RWPE2 (cell line): ENCODE data around the gene SOWAHA.
"Not testable (repeated sequence)": the region's sequence is repeated elsewhere in the genome, so short reads cannot be mapped to it uniquely, and the experiment has no call there.

Experiments
- ATAC-seq: fragments of 200-7000 bp; cut with Tn5 transposase; 3 replicates; pipeline ENCODE4 v1.9.1; 2021; ENCODE audit warnings: low read depth
- DNase-seq: peaks from one replicate; pipeline ENCODE4 v3.0.0-alpha.2; 2020; ENCODE audit warnings: low spot score
- H3K27ac ChIP-seq: fragments of 450-650 bp; 2 replicates; pipeline ENCODE4 v1.5.1; 2017; ENCODE audit warnings: mild to moderate bottlenecking; ENCODE audit not compliant: poor library complexity, severe bottlenecking
- H3K27me3 ChIP-seq: fragments of 250-450 bp; sonication (Bioruptor Pico); 2 replicates; pipeline ENCODE4 v1.5.1; 2021; ENCODE audit warnings: mild to moderate bottlenecking, moderate library complexity; ENCODE audit not compliant: insufficient read depth, poor library complexity, severe bottlenecking
- H3K36me3 ChIP-seq: fragments of 250-450 bp; sonication (Bioruptor Pico); 2 replicates; pipeline ENCODE4 v1.5.1; 2020; ENCODE audit warnings: low read depth, mild to moderate bottlenecking, moderate library complexity
- H3K4me1 ChIP-seq: fragments of 250-450 bp; sonication (Bioruptor Pico); 2 replicates; pipeline ENCODE4 v1.5.1; 2021; ENCODE audit warnings: mild to moderate bottlenecking, moderate library complexity; ENCODE audit not compliant: insufficient read depth, poor library complexity, severe bottlenecking
- H3K4me3 ChIP-seq: fragments of 250-450 bp; sonication (Bioruptor Pico); 2 replicates; pipeline ENCODE4 v1.5.1; 2021; ENCODE audit warnings: mild to moderate bottlenecking, moderate library complexity; ENCODE audit not compliant: severe bottlenecking
- H3K9me3 ChIP-seq: fragments of 250-450 bp; sonication (Bioruptor Pico); 2 replicates; pipeline ENCODE4 v1.5.1; 2021; ENCODE audit warnings: mild to moderate bottlenecking, moderate library complexity; ENCODE audit not compliant: severe bottlenecking
- TF ChIP-seq, protein P1 (sequence below): fragments of 450-650 bp; IDR thresholded peaks from one replicate; pipeline ENCODE4 v1.5.1; 2017; ENCODE audit warnings: mild to moderate bottlenecking, moderate library complexity; ENCODE audit not compliant: poor library complexity, severe bottlenecking

SOWAHA gene

DNA sequence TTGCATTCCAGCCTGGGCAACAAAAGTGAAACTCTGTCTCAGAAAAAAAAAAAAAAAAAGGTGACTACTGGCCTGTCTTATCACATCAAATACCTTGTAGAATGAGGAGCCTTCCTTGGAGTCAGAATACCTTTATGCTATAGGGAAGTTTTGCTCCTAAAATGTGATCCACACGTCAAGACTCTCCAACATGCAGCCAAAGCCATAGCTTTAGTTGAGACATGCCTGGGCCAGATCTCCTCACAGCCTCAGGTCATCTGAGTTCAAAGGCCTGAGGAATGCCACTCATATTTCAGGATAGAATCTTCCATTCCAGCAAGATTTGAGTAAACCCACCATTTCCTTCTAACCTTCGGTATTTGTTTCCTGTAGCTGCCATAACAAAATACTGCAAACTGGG lies 13.7 kb upstream of the SOWAHA start:
- Histone ChIP-seq H3K27ac (peak overlapping the region; percentile 22), H3K9me3 (no peaks in the 10 kb centered on the region), H3K4me1 (peaks cover 10% of the 10 kb centered on the region), H3K4me3 (no peak overlapping the region), H3K36me3 (no peaks in the 10 kb centered on the region), H3K27me3 (no peaks in the 10 kb centered on the region)
- ATAC-seq (peak; percentile 86), DNase-seq (no peak)
- TF ChIP-seq, protein P1, sequence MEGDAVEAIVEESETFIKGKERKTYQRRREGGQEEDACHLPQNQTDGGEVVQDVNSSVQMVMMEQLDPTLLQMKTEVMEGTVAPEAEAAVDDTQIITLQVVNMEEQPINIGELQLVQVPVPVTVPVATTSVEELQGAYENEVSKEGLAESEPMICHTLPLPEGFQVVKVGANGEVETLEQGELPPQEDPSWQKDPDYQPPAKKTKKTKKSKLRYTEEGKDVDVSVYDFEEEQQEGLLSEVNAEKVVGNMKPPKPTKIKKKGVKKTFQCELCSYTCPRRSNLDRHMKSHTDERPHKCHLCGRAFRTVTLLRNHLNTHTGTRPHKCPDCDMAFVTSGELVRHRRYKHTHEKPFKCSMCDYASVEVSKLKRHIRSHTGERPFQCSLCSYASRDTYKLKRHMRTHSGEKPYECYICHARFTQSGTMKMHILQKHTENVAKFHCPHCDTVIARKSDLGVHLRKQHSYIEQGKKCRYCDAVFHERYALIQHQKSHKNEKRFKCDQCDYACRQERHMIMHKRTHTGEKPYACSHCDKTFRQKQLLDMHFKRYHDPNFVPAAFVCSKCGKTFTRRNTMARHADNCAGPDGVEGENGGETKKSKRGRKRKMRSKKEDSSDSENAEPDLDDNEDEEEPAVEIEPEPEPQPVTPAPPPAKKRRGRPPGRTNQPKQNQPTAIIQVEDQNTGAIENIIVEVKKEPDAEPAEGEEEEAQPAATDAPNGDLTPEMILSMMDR, result no peak

DNA sequence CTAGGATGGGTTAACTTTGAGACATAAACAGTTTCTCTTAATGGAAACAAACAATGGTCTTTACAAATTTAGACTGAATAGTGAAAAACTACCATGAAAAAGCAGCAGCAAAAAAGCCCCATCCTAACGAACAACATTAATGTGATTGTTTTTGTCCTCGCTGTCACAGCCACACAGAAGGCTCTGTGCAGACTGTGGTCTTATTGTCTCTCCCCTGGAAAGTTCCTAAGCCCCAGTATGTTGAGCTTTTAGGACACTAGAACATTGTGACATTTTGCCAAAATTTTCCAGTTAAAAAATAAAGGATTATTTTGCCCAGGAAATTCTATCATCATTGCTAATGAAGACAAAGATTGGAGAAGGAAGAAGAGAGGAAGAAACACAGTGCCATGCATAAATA lies 12.6 kb upstream of the SOWAHA start:
- TF ChIP-seq, protein P1, result no peak
- Histone ChIP-seq H3K9me3 (no peaks in the 10 kb centered on the region), H3K27ac (no peak overlapping the region), H3K27me3 (no peaks in the 10 kb centered on the region), H3K4me3 (no peak overlapping the region), H3K36me3 (no peaks in the 10 kb centered on the region), H3K4me1 (peaks cover 10% of the 10 kb centered on the region)
- ATAC-seq (no peak), DNase-seq (no peak)

DNA sequence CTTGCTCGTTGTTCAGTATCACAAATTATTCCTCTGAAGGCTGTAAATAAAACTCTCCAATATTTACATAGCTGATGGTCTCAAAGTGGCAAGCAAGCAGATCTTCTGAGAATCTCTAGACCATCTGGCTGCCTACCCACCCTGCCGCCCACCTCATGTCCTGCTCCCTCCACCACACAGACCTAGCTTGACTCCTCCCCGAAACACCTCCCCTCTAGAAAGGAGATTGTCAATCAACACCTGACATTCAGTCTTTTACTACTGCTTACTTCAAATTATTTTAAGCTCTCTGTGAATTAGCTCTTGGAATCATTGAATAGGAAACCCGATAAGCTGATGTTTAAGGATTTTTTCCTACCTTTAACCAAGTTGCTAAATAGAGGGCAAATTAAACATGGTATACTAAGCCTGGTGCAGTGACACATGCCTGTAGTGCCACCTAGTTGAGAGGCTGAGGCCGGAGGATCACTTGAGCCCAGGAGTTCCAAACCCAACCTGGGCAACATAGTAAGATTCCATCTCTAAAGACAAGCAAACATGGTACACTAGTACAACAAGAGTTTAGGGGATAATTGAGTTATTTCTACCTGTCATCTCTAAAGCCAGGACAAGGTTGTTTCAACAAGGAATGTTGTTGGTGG lies 10.9 kb upstream of the SOWAHA start:
- no peak overlapping the region for H3K4me3 ChIP-seq
- DNase-seq, result no peak
- H3K36me3 ChIP-seq, result no peaks in the 10 kb centered on the region
- peaks cover 10% of the 10 kb centered on the region for H3K4me1 ChIP-seq
- no peak overlapping the region for H3K27ac ChIP-seq
- no peak for ATAC-seq
- no peaks in the 10 kb centered on the region for H3K9me3 ChIP-seq
- TF ChIP-seq, protein P1, result no peak
- H3K27me3 ChIP-seq, result no peaks in the 10 kb centered on the region

DNA sequence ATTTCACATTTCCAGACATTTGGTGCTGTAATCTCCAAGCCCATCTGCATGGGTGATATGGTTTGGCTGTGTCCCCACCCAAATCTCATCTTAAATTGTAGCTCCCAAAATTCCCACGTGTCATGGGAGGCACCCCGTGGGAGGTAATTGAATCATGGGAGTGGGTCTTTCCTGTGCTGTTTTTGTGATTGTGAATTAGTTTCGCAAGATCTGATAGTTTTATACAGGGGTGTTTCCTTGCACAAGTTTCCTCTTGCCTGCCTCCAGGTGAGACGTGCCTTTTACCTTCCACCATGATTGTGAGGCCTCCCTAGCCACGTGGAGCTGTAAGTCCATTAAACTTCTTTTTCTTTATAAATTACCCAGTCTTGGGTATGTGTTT lies 10.4 kb upstream of the SOWAHA start:
- peaks cover 10% of the 10 kb centered on the region for H3K4me1 ChIP-seq
- ATAC-seq, H3K9me3 ChIP-seq, H3K27ac ChIP-seq, DNase-seq, H3K27me3 ChIP-seq, H3K4me3 ChIP-seq, H3K36me3 ChIP-seq: not testable (repeated sequence)

DNA sequence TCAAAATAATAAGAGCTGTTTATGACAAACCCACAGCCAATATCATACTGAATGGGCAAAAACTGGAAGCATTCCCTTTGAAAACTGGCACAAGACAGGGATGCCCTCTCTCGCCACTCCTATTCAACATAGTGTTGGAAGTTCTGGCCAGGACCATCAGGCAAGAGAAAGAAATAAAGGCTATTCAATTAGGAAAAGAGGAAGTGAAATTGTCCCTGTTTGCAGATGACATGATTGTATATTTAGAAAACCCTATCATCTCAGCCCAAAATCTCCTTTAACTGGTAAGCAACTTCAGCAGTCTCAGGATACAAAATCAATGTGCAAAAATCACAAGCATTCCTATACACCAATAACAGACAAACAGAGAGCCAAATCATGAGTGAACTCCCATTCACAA lies 8.9 kb upstream of the SOWAHA start:
- not testable (repeated sequence) for H3K4me1 ChIP-seq, H3K36me3 ChIP-seq, H3K4me3 ChIP-seq, H3K27ac ChIP-seq, H3K27me3 ChIP-seq, DNase-seq, ATAC-seq, H3K9me3 ChIP-seq

DNA sequence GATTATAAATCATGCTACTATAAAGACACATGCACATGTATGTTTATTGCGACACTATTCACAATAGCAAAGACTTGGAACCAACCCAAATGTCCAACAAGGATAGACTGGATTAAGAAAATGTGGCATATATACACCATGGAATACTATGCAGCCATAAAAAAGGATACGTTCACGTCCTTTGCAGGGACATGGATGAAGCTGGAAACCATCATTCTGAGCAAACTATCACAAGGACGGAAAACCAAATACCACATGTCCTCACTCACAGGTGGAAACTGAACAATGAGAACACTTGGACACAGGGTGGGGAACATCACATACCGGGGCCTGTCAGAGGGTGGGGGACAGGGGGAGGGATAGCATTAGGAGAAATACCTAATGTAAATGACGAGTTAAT lies 7.2 kb upstream of the SOWAHA start:
- not testable (repeated sequence) for ATAC-seq, H3K36me3 ChIP-seq, H3K4me1 ChIP-seq, H3K9me3 ChIP-seq, H3K4me3 ChIP-seq, H3K27me3 ChIP-seq, DNase-seq, H3K27ac ChIP-seq

DNA sequence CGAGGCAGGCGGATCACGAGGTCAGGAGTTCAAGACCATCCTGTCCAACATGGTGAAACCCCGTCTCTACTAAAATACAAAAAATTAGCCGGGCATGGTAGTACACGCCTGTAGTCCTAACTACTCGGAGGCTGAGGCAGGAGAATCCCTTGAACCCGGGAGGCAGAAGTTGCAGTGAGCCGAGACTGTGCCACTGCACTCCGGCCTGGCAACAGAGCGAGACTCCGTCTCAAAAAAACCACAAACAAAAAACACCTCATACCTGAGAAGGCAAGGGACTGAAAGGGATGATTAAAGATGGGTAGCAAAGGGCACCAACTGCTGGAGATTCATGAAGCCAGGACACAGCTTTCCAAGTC lies 6.3 kb upstream of the SOWAHA start:
- not testable (repeated sequence) for H3K4me1 ChIP-seq, H3K9me3 ChIP-seq, H3K4me3 ChIP-seq, H3K36me3 ChIP-seq, H3K27me3 ChIP-seq, ATAC-seq, DNase-seq, H3K27ac ChIP-seq
